SK-N-SH (cell line): Measurements from ENCODE around the gene KCNIP4. TPM values are rescaled to one million over a fixed set of nuclear protein-coding genes. Genes with fewer than 3 reads are reported as not detected.

ENCODE experiments used
- CTCF ChIA-PET: fragments of 300-600, 350-600 bp; formaldehyde crosslinking; extraction: SDS; loops from one replicate; lab custom pipeline; 2021; lab: Yijun Ruan, JAX
- POLR2A ChIA-PET: fragments of 350-600 bp; sonication (Branson Sonifier 250); formaldehyde crosslinking; extraction: SDS; loops from one replicate; lab custom pipeline; 2020; ENCODE audit warnings: antibody characterized with exemption, inconsistent platforms; lab: Yijun Ruan, JAX
- DNase-seq: peaks from one replicate; pipeline ENCODE4 v3.0.0; 2012
- H2AFZ ChIP-seq: fragments of 200-600 bp; sonication (generic); 2 replicates; pipeline ENCODE4 v1.8.1; 2016; ENCODE audit warnings: antibody characterized with exemption, mild to moderate bottlenecking, low read depth
- H3F3A ChIP-seq: fragments of 200-600 bp; sonication (generic); replicated peaks from 2 replicates; pipeline ENCODE3; 2016; ENCODE audit warnings: antibody characterized with exemption, mild to moderate bottlenecking; ENCODE audit not compliant: insufficient read depth
- H3K27ac ChIP-seq, 2 experiments: fragments of 200-500 bp in 1 of 2; fragments of 200-600 bp in 1 of 2; sonication (Bioruptor generic) in 1 of 2; sonication (generic), shearing (Covaris generic) in 1 of 2; 2 replicates each; pipeline versions ENCODE4 v1.5.1 to v1.6.1; 2014 to 2016; ENCODE audit warnings: low read depth in 2 of 2, inconsistent platforms in 1 of 2, low read length in 1 of 2, mild to moderate bottlenecking in 1 of 2, mixed read lengths in 1 of 2
- H3K27me3 ChIP-seq: fragments of 200-600 bp; sonication (generic), shearing (Covaris generic); 2 replicates; pipeline ENCODE4 v1.6.1; 2016; ENCODE audit warnings: mixed run types; ENCODE audit not compliant: insufficient read depth
- H3K36me3 ChIP-seq, 2 experiments: fragments of 200-500 bp in 1 of 2; fragments of 200-600 bp in 1 of 2; sonication (Bioruptor generic) in 1 of 2; sonication (generic) in 1 of 2; replicated peaks in 1 of 2; 2 replicates each; pipeline versions ENCODE3 to v1.5.1; 2014 to 2016; ENCODE audit warnings: low read length in 1 of 2, mild to moderate bottlenecking in 1 of 2; ENCODE audit not compliant: insufficient read depth in 2 of 2, control insufficient read depth in 1 of 2
- H3K4me1 ChIP-seq, 2 experiments: fragments of 200-500 bp in 1 of 2; fragments of 200-600 bp in 1 of 2; sonication (Bioruptor generic) in 1 of 2; sonication (generic), shearing (Covaris generic) in 1 of 2; 2 replicates each; pipeline versions ENCODE4 v1.5.1 to v1.6.1; 2014 to 2016; ENCODE audit warnings: low read depth in 1 of 2, low read length in 1 of 2, mixed run types in 1 of 2; ENCODE audit not compliant: insufficient read depth in 2 of 2, control insufficient read depth in 1 of 2
- H3K4me2 ChIP-seq: fragments of 200-600 bp; sonication (generic), shearing (Covaris generic); 2 replicates; pipeline ENCODE4 v1.6.1; 2017; ENCODE audit warnings: mixed run types
- H3K4me3 ChIP-seq, 2 experiments: fragments of 200-500 bp in 1 of 2; fragments of 200-600 bp in 1 of 2; sonication (Bioruptor generic) in 1 of 2; sonication (generic), shearing (Covaris generic) in 1 of 2; 2 replicates each; pipeline versions ENCODE4 v1.5.1 to v1.8.1; 2014 to 2016; ENCODE audit warnings: low read depth in 2 of 2, inconsistent platforms in 1 of 2, low read length in 1 of 2, mild to moderate bottlenecking in 1 of 2, mixed read lengths in 1 of 2, moderate library complexity in 1 of 2
- H3K79me2 ChIP-seq: fragments of 200-600 bp; sonication (generic); 2 replicates; pipeline ENCODE4 v1.8.1; 2017; ENCODE audit warnings: mild to moderate bottlenecking; ENCODE audit not compliant: insufficient read depth
- H3K9ac ChIP-seq: fragments of 200-600 bp; sonication (generic); 2 replicates; pipeline ENCODE4 v1.6.1; 2017; ENCODE audit warnings: mixed run types
- H3K9me2 ChIP-seq: fragments of 200-600 bp; sonication (generic); 2 replicates; pipeline ENCODE4 v1.6.1; 2017; ENCODE audit warnings: mixed run types
- H3K9me3 ChIP-seq: fragments of 200-600 bp; sonication (generic); 2 replicates; pipeline ENCODE4 v1.6.1; 2017; ENCODE audit warnings: mixed run types, mild to moderate bottlenecking, moderate library complexity
- H4K20me1 ChIP-seq: fragments of 200-600 bp; sonication (generic); 2 replicates; pipeline ENCODE4 v1.6.1; 2017; ENCODE audit warnings: mild to moderate bottlenecking, mixed run types; ENCODE audit not compliant: insufficient read depth
- CHD2 ChIP-seq: fragments of 150-350 bp; IDR thresholded peaks from 2 replicates; pipeline ENCODE4 v1.6.1; 2018; ENCODE audit warnings: low read length; ENCODE audit not compliant: partially characterized antibody
- EZH2phosphoT487 ChIP-seq: fragments of 200-600 bp; sonication (generic); IDR thresholded peaks from 2 replicates; pipeline ENCODE4 v1.6.1; 2017; ENCODE audit warnings: low read depth, mixed run types, mild to moderate bottlenecking, antibody characterized with exemption, moderate library complexity, borderline replicate concordance
- FOSL2 ChIP-seq: IDR thresholded peaks from 2 replicates; pipeline ENCODE4 v1.4.0; 2012; ENCODE audit warnings: low read depth, mild to moderate bottlenecking, moderate library complexity, borderline replicate concordance
- FOXJ3 ChIP-seq: sonication (generic); formaldehyde crosslinking; IDR thresholded peaks from 2 replicates; pipeline ENCODE4 v1.5.1; 2020; ENCODE audit warnings: mild to moderate bottlenecking, missing genetic modification reagents
- FOXM1 ChIP-seq: IDR thresholded peaks from 2 replicates; pipeline ENCODE4 v1.4.0; 2012; ENCODE audit warnings: low read depth, mild to moderate bottlenecking
- GABPA ChIP-seq: IDR thresholded peaks from 2 replicates; pipeline ENCODE4 v1.4.0; 2012; ENCODE audit warnings: low read depth, mild to moderate bottlenecking
- MEF2A ChIP-seq: IDR thresholded peaks from 2 replicates; pipeline ENCODE4 v1.4.0; 2012; ENCODE audit warnings: low read depth, borderline replicate concordance
- NRF1 ChIP-seq: IDR thresholded peaks from 2 replicates; pipeline ENCODE4 v1.6.1; 2012; ENCODE audit warnings: low read depth, mild to moderate bottlenecking, low read length
- RAD21 ChIP-seq: IDR thresholded peaks from 2 replicates; pipeline ENCODE4 v1.6.1; 2012; ENCODE audit warnings: mild to moderate bottlenecking, low read length
- RFX5 ChIP-seq: IDR thresholded peaks from 2 replicates; pipeline ENCODE4 v1.6.1; 2012; ENCODE audit warnings: mild to moderate bottlenecking, improper control_type of control experiment, low read length
- SIN3A ChIP-seq: IDR thresholded peaks from 2 replicates; pipeline ENCODE4 v1.6.1; 2012; ENCODE audit warnings: low read depth, mild to moderate bottlenecking, low read length, moderate library complexity, borderline replicate concordance
- SMC3 ChIP-seq: IDR thresholded peaks from 2 replicates; pipeline ENCODE4 v1.6.1; 2012; ENCODE audit warnings: low read depth, low read length, improper control_type of control experiment
- TAF1 ChIP-seq: IDR thresholded peaks from 2 replicates; pipeline ENCODE4 v1.6.1; 2012; ENCODE audit warnings: low read depth, mild to moderate bottlenecking, low read length, moderate library complexity, borderline replicate concordance
- TEAD4 ChIP-seq: IDR thresholded peaks from 2 replicates; pipeline ENCODE4 v1.4.0; 2012; ENCODE audit warnings: mild to moderate bottlenecking, borderline replicate concordance; ENCODE audit not compliant: insufficient read depth
- YY1 ChIP-seq: IDR thresholded peaks from 2 replicates; pipeline ENCODE4 v1.4.0; 2012; ENCODE audit warnings: low read depth, mild to moderate bottlenecking
- WGBS: methylation state at CpG from one replicate; pipeline ENCODE4 v1.1.6; 2017; ENCODE audit warnings: low lambda C conversion rate; 5-methylcytosine and 5-hydroxymethylcytosine counted together
- polyA plus RNA-seq, 3 experiments: library from polyadenylated mRNA; depleted of rRNA; stranded (reverse); fragments of >200 nt; gene quantifications; 2 replicates each; pipeline ENCODE4 v1.2.3, GENCODE V29; 2012
- TF ChIP-seq, protein P1 (sequence below): IDR thresholded peaks from 2 replicates; pipeline ENCODE4; 2012
- TF ChIP-seq, protein P2 (sequence below): IDR thresholded peaks from 2 replicates; pipeline ENCODE4 v1.4.0; 2012; ENCODE audit warnings: low read depth, borderline replicate concordance
- TF ChIP-seq, protein P3 (sequence below): fragments of 150-350 bp; IDR thresholded peaks from 2 replicates; pipeline ENCODE4 v1.6.1; 2016; ENCODE audit warnings: mild to moderate bottlenecking, low read depth, low read length

KCNIP4 gene
- polyA plus RNA-seq, 1 of the 3 experiments (the other 2 are of a cell fraction): 0.18 TPM

DNA sequence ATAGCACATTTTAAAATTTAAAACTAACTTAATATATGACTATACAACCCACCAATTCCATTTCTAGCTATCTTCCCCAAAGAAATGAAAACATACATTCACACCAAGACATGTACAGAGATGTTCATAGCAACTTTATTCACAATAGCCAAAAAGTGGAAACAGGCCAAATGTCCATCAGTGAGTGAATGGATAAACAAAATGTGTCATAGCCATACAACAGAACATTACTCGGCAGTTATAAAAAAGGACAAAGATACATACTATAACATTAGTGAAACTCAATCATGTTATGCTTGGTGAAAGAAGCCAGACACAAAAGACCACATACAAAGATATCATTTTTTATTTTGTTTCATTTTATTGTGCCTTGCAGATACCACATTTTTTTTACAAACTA lies 851.5 kb downstream of the KCNIP4 start:
- Histone ChIP-seq H3K4me1 (no peaks in the 10 kb centered on the region; a peak in 1 of 4 replicates), H3K9me2 (no peaks in the 10 kb centered on the region), H3K27me3 (no peaks in the 10 kb centered on the region), H2AFZ (no peak overlapping the region), H3K4me2 (no peak overlapping the region), H3K9ac (no peak overlapping the region), H3K36me3 (no peaks in the 10 kb centered on the region), H3F3A (no peaks in the 10 kb centered on the region), H3K9me3 (no peaks in the 10 kb centered on the region), H4K20me1 (no peaks in the 10 kb centered on the region), H3K27ac (no peak overlapping the region), H3K79me2 (no peaks in the 10 kb centered on the region)
- ChIA-PET POLR2A (no interaction called here), CTCF (no interaction called here)
- DNase-seq: no peak
- 0% methylated on average over 1 of the region's 1 CpG for WGBS
- TF ChIP-seq FOSL2 (no peak), SMC3 (no peak), SIN3A (no peak), EZH2phosphoT487 (no peak), GABPA (no peak), MEF2A (no peak), CHD2 (no peak), YY1 (no peak), NRF1 (no peak), RFX5 (no peak), FOXJ3 (no peak), TAF1 (no peak), TEAD4 (no peak), FOXM1 (no peak), RAD21 (no peak)
- TF ChIP-seq, protein P1, sequence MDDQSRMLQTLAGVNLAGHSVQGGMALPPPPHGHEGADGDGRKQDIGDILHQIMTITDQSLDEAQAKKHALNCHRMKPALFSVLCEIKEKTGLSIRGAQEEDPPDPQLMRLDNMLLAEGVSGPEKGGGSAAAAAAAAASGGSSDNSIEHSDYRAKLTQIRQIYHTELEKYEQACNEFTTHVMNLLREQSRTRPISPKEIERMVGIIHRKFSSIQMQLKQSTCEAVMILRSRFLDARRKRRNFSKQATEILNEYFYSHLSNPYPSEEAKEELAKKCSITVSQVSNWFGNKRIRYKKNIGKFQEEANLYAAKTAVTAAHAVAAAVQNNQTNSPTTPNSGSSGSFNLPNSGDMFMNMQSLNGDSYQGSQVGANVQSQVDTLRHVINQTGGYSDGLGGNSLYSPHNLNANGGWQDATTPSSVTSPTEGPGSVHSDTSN: no peak
- TF ChIP-seq, protein P2, sequence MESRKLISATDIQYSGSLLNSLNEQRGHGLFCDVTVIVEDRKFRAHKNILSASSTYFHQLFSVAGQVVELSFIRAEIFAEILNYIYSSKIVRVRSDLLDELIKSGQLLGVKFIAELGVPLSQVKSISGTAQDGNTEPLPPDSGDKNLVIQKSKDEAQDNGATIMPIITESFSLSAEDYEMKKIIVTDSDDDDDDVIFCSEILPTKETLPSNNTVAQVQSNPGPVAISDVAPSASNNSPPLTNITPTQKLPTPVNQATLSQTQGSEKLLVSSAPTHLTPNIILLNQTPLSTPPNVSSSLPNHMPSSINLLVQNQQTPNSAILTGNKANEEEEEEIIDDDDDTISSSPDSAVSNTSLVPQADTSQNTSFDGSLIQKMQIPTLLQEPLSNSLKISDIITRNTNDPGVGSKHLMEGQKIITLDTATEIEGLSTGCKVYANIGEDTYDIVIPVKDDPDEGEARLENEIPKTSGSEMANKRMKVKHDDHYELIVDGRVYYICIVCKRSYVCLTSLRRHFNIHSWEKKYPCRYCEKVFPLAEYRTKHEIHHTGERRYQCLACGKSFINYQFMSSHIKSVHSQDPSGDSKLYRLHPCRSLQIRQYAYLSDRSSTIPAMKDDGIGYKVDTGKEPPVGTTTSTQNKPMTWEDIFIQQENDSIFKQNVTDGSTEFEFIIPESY: no peak
- TF ChIP-seq, protein P3, sequence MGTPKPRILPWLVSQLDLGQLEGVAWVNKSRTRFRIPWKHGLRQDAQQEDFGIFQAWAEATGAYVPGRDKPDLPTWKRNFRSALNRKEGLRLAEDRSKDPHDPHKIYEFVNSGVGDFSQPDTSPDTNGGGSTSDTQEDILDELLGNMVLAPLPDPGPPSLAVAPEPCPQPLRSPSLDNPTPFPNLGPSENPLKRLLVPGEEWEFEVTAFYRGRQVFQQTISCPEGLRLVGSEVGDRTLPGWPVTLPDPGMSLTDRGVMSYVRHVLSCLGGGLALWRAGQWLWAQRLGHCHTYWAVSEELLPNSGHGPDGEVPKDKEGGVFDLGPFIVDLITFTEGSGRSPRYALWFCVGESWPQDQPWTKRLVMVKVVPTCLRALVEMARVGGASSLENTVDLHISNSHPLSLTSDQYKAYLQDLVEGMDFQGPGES: no peak
- TF ChIP-seq, all 33 proteins: peak for 0
- H3K4me3 ChIP-seq: no peak overlapping the region
